B cell (primary cell): ENCODE measurements around the gene PITPNB.

Source experiments
- EZH2 ChIP-seq: IDR thresholded peaks from 2 replicates; pipeline ENCODE4 v1.6.1; 2012; ENCODE audit warnings: borderline replicate concordance, low read depth, mild to moderate bottlenecking, moderate library complexity, low read length; ENCODE audit not compliant: insufficient read depth, poor library complexity, severe bottlenecking
- TF ChIP-seq, protein P1 (sequence below): fragments of 200-600 bp; IDR thresholded peaks from one replicate; pipeline ENCODE4 v1.8.0; 2022; ENCODE audit warnings: antibody characterized with exemption, mild to moderate bottlenecking

DNA sequence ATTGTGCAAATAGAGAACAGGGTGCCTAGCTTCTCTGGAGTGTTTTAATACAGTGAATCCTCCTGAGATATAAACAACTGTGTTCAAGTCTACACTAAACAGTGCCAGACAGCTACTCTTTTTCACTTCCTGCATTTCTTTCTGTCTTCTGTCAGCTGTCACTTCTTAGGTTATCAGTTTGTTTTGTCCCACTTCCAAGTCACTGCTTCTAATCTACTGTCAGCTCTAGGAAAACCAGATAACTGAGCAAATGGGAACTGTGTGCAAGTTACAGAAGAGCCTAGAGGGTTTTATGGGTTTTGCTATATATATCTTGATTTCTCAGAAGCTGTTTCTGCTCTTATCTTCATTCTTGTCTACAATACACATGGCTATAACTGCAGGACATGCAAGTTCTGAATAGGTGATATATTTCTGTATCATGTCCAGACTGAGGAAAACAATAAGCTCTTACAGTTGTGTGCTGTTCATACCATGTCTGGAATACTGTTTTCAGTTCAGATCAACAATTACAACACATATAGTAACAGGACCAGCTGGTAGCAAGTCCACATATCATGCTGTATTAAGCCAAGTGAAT, 5.8 kb downstream of the PITPNB start:
- no peak for TF ChIP-seq EZH2
- TF ChIP-seq, protein P1, sequence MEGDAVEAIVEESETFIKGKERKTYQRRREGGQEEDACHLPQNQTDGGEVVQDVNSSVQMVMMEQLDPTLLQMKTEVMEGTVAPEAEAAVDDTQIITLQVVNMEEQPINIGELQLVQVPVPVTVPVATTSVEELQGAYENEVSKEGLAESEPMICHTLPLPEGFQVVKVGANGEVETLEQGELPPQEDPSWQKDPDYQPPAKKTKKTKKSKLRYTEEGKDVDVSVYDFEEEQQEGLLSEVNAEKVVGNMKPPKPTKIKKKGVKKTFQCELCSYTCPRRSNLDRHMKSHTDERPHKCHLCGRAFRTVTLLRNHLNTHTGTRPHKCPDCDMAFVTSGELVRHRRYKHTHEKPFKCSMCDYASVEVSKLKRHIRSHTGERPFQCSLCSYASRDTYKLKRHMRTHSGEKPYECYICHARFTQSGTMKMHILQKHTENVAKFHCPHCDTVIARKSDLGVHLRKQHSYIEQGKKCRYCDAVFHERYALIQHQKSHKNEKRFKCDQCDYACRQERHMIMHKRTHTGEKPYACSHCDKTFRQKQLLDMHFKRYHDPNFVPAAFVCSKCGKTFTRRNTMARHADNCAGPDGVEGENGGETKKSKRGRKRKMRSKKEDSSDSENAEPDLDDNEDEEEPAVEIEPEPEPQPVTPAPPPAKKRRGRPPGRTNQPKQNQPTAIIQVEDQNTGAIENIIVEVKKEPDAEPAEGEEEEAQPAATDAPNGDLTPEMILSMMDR = no peak
